ENCODE data around the gene IQCE.

- TF ChIP-seq, protein P1, sequence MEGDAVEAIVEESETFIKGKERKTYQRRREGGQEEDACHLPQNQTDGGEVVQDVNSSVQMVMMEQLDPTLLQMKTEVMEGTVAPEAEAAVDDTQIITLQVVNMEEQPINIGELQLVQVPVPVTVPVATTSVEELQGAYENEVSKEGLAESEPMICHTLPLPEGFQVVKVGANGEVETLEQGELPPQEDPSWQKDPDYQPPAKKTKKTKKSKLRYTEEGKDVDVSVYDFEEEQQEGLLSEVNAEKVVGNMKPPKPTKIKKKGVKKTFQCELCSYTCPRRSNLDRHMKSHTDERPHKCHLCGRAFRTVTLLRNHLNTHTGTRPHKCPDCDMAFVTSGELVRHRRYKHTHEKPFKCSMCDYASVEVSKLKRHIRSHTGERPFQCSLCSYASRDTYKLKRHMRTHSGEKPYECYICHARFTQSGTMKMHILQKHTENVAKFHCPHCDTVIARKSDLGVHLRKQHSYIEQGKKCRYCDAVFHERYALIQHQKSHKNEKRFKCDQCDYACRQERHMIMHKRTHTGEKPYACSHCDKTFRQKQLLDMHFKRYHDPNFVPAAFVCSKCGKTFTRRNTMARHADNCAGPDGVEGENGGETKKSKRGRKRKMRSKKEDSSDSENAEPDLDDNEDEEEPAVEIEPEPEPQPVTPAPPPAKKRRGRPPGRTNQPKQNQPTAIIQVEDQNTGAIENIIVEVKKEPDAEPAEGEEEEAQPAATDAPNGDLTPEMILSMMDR (conservative IDR thresholded peaks at IDR 0.05) = no peak
- TF ChIP-seq EZH2 (IDR thresholded peaks at IDR 0.05; ENCODE audit: low read depth) = no peak
These were observed 104.5 kb downstream of the IQCE start for GRCh38 chr7:2663121-2663886.

Measured in PC-9 (cell line).